Measurements from ENCODE around the gene ERBB4.
A peak's percentile ranks its signal among the peaks of the same experiment; 100 is the strongest.

ERBB4 gene

DNA sequence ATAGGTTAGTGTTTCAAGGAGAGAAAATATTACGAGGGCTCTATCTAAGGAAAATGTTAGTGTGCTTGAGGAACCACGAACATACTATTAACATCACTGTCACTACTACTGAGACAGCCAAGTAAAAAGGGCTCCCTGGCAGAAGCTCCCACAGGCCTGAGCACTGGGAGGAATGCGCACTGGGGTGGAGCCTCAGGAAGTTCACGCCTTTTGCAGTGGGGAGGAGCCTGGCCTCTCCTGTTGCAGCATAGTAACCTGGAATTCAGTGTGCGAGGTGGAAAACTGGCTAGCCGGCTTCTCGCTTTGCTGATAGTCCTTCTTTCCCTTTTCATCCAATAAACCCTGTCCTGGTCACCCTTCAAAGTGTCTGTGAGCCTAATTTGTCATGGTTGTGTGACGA is 250.3 kb downstream of the ERBB4 start:
- TF ChIP-seq JUND (IDR thresholded peaks at IDR 0.05; ENCODE audit: low read depth): no peak
- DNase-seq (ENCODE audit: low read depth in 1 of 2, low spot score in 1 of 2): no peak
- in situ Hi-C loops (cut with HindIII; ENCODE audit: low pct_unique_long_range_greater_than_20kb, low sequenced_read_pairs): no loop called here

DNA sequence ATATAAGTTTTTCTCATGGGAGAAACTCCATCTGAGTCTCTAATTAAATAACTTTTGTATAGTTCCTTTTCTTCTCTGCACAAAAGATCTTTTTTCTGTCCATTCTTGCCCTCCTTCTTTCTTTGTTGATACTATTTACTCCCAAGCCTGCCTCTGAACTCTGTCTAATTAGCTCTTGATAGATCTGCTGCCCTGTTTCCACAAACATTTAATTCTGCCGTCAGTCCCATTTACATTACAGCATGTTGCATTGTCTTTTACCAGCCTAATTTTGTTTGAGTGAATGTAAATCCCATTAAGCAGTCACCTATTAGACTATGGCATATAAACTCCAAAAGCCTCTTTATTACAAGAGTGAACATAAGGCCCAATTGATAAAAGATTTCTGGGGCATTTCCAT is 254.4 kb downstream of the ERBB4 start:
- in situ Hi-C loops (cut with HindIII; ENCODE audit: low pct_unique_long_range_greater_than_20kb, low sequenced_read_pairs): no loop called here
- DNase-seq (ENCODE audit: low read depth in 1 of 2, low spot score in 1 of 2): no peak
- TF ChIP-seq JUND (IDR thresholded peaks at IDR 0.05; ENCODE audit: low read depth): no peak

DNA sequence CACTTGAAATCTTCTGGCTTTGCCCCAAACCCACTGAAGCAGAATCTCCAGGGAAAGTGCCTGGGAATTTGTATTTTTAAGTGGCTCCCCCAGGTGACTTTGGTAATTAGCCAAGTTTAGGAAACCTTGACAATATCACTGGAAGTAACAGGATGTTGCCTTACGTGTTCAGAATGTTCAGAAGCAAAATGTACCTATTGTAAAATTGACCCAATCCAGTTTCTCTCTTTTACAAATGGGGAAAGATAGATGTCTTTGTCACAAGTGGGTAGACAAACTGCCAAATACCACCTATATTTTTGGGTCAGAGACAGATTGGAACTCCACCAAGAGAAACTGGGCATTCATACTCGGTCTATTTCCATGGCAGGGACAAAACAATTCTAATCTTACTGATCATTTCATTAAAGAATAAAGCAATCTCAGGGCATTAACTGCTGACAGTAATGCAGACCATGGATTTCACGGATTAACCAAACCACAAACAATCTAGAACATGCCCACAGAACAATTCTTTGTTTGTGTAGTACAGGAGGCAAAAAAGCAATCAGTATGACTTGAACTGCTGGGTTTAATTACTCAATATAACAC is 255.8 kb downstream of the ERBB4 start:
- no peak for TF ChIP-seq JUND (IDR thresholded peaks at IDR 0.05; ENCODE audit: low read depth)
- in situ Hi-C loops (cut with HindIII; ENCODE audit: low pct_unique_long_range_greater_than_20kb, low sequenced_read_pairs): no loop called here
- peak in 1 of 2 experiments; percentile 6 for DNase-seq (ENCODE audit: low read depth in 1 of 2, low spot score in 1 of 2)

- in situ Hi-C loops (cut with HindIII; ENCODE audit: low pct_unique_long_range_greater_than_20kb, low sequenced_read_pairs): no loop called here
- DNase-seq (ENCODE audit: low read depth in 1 of 2, low spot score in 1 of 2): no peak
- no peak for TF ChIP-seq JUND (IDR thresholded peaks at IDR 0.05; ENCODE audit: low read depth)
Observed at GRCh38 chr2:212276813-212277212, 261.8 kb downstream of the ERBB4 start.

DNA sequence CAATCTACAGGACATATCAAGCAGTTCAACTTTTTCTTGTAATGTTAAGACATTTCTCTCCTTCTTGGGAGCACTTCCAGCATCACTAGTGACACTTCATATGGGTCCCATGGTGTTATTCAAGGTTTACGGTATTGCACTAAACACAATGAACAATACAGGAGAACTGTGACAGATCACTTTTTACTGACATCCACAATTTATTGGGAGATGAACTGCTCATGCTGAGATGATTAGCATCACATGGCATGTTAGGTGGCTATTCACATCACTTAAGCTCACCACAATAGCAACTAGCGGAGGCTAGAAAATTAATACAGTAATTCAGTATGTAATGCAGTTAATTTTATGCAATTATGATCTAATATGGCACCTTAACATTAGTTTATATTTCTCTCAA is 264.4 kb downstream of the ERBB4 start:
- DNase-seq (ENCODE audit: low read depth in 1 of 2, low spot score in 1 of 2): no peak
- in situ Hi-C loops (cut with HindIII; ENCODE audit: low pct_unique_long_range_greater_than_20kb, low sequenced_read_pairs): no loop called here
- no peak for TF ChIP-seq JUND (IDR thresholded peaks at IDR 0.05; ENCODE audit: low read depth)

- no peak for DNase-seq (ENCODE audit: low read depth in 1 of 2, low spot score in 1 of 2)
- no peak for TF ChIP-seq JUND (IDR thresholded peaks at IDR 0.05; ENCODE audit: low read depth)
- in situ Hi-C loops (cut with HindIII; ENCODE audit: low pct_unique_long_range_greater_than_20kb, low sequenced_read_pairs): no loop called here
Observed at GRCh38 chr2:212271583-212271982, 267.0 kb downstream of the ERBB4 start.

GRCh38 chr2:212269005-212269404 is 269.6 kb downstream of the ERBB4 start:
- in situ Hi-C loops (cut with HindIII; ENCODE audit: low pct_unique_long_range_greater_than_20kb, low sequenced_read_pairs): no loop called here
- TF ChIP-seq JUND (IDR thresholded peaks at IDR 0.05; ENCODE audit: low read depth): no peak
- DNase-seq (ENCODE audit: low read depth in 1 of 2, low spot score in 1 of 2): no peak

- in situ Hi-C loops (cut with HindIII; ENCODE audit: low pct_unique_long_range_greater_than_20kb, low sequenced_read_pairs): no loop called here
- no peak for TF ChIP-seq JUND (IDR thresholded peaks at IDR 0.05; ENCODE audit: low read depth)
- no peak for DNase-seq (ENCODE audit: low read depth in 1 of 2, low spot score in 1 of 2)
Observed at GRCh38 chr2:212266297-212266696, 272.3 kb downstream of the ERBB4 start.

DNA sequence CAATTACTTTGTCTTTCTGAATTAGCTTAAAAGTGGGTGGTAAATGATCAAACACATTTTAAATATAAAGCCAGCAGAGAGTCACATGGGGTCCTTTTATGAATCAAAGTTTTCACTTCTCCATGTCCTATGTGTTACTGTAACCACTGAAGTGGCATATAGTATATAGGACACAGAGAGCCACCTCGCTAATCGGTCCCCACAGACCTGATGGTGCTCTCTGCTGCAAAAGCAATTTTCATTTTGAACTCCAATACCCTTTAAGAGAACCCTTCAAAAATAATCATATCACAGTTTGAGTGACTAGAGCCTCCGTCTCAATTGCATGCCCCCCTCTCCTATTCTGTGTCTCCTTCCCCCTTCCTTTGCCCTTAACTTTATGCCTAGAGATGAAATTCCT is 272.8 kb downstream of the ERBB4 start:
- in situ Hi-C loops (cut with HindIII; ENCODE audit: low pct_unique_long_range_greater_than_20kb, low sequenced_read_pairs): no loop called here
- DNase-seq (ENCODE audit: low read depth in 1 of 2, low spot score in 1 of 2): no peak
- no peak for TF ChIP-seq JUND (IDR thresholded peaks at IDR 0.05; ENCODE audit: low read depth)

DNA sequence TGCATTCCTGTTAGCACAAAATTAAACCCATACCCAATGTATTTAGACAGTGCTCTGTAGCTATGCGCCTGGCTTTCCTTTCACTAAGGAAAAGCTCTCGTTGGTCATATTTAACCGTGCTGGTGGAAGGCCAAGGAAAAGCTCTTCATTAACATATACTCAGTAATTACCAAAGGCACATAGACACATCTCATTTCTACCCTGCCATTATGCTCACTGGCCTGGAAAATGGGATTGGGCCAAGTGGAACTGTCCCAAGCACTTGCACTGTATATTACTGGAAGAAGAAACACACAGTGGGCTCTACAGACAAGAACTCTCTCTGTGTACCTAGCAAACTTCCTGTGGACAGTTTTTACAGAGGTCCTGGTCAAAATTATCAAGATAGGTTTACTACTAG is 274.4 kb downstream of the ERBB4 start:
- DNase-seq (ENCODE audit: low read depth in 1 of 2, low spot score in 1 of 2): no peak
- no peak for TF ChIP-seq JUND (IDR thresholded peaks at IDR 0.05; ENCODE audit: low read depth)
- in situ Hi-C loops (cut with HindIII; ENCODE audit: low pct_unique_long_range_greater_than_20kb, low sequenced_read_pairs): no loop called here

DNA sequence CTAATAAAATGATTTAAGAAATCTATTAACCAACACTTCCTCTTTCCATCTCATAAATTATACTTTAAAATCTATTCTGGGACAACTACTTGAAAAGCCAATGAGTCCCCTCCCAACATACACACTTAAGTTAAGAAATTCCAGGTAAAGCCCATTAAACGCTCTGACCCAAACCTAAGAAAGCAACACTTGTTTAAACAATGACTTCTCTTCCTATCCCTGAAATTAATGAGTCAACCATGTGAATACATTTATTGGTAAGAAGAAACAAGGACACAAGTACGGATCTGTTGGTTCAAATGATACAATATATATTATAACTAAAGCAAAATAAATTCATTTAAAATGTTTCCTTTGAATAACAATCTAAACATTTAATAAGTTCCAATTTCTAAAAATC is 279.4 kb downstream of the ERBB4 start:
- DNase-seq (ENCODE audit: low read depth in 1 of 2, low spot score in 1 of 2): no peak
- TF ChIP-seq JUND (IDR thresholded peaks at IDR 0.05; ENCODE audit: low read depth): no peak
- in situ Hi-C loops (cut with HindIII; ENCODE audit: low pct_unique_long_range_greater_than_20kb, low sequenced_read_pairs): no loop called here

DNA sequence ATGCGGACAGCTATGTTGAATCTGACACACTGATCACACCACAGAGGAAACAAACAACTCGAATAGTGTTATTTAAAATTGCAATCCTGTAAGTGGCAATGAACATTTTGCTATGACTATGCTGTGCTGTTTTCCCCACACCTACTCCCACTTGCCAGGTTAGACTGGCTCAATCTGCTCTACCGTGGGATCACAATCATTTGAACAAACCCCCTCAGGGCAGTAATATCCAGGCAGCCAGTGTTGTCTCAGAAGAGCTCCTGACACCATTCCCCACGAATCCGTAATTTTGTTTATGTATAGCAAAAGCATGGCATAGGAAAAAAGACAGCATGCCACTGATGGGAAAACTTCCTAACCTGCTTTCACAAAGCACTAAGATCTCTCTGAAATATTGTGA is 284.3 kb downstream of the ERBB4 start:
- peak in 1 of 2 experiments; percentile 58 for DNase-seq (ENCODE audit: low read depth in 1 of 2, low spot score in 1 of 2)
- no peak for TF ChIP-seq JUND (IDR thresholded peaks at IDR 0.05; ENCODE audit: low read depth)
- in situ Hi-C loops (cut with HindIII; ENCODE audit: low pct_unique_long_range_greater_than_20kb, low sequenced_read_pairs): no loop called here

GRCh38 chr2:212249451-212249850 is 289.2 kb downstream of the ERBB4 start:
- TF ChIP-seq JUND (IDR thresholded peaks at IDR 0.05; ENCODE audit: low read depth): no peak
- DNase-seq (ENCODE audit: low read depth in 1 of 2, low spot score in 1 of 2): peak in 1 of 2 experiments; percentile 7
- in situ Hi-C loops (cut with HindIII; ENCODE audit: low pct_unique_long_range_greater_than_20kb, low sequenced_read_pairs): no loop called here

- no peak for TF ChIP-seq JUND (IDR thresholded peaks at IDR 0.05; ENCODE audit: low read depth)
- DNase-seq (ENCODE audit: low read depth in 1 of 2, low spot score in 1 of 2): no peak
- in situ Hi-C loops (cut with HindIII; ENCODE audit: low pct_unique_long_range_greater_than_20kb, low sequenced_read_pairs): no loop called here
Observed at GRCh38 chr2:212245880-212246279, 292.7 kb downstream of the ERBB4 start.
